Calu3 (cell line): ENCODE data around the gene GIPC1. TPM values are rescaled to one million over a fixed set of nuclear protein-coding genes. Genes with fewer than 3 reads are reported as not detected.
A peak's percentile ranks its signal among the peaks of the same experiment; 100 is the strongest.

ENCODE experiments used
- BruUV-seq: library from RNA; stranded (reverse); fragments of 400-500 nt; replicated peaks from 2 replicates; lab custom pipeline; 2021; lab: Mats Ljungman, UMichigan
- CTCF ChIA-PET: fragments of 300-600 bp; sonication (Branson Sonifier 250); formaldehyde crosslinking; loops from one replicate; lab custom pipeline; 2022; ENCODE audit warnings: antibody characterized with exemption; lab: Charles Lee
- DNase-seq: peaks from one replicate; pipeline ENCODE4 v3.0.0; 2022
- H3K27ac Mint-ChIP-seq: one replicate; pipeline ENCODE4 v1.8.0; 2022; ENCODE audit warnings: mixed read lengths; ENCODE audit not compliant: unreplicated experiment
- H3K27me3 Mint-ChIP-seq: one replicate; pipeline ENCODE4 v1.8.0; 2022; ENCODE audit warnings: mixed read lengths; ENCODE audit not compliant: unreplicated experiment
- H3K36me3 Mint-ChIP-seq: one replicate; pipeline ENCODE4 v1.8.0; 2022; ENCODE audit warnings: mild to moderate bottlenecking, moderate library complexity, mixed read lengths; ENCODE audit not compliant: insufficient read depth, unreplicated experiment
- H3K4me1 Mint-ChIP-seq: one replicate; pipeline ENCODE4 v1.8.0; 2022; ENCODE audit warnings: mild to moderate bottlenecking, low read depth, mixed read lengths; ENCODE audit not compliant: unreplicated experiment
- H3K4me3 Mint-ChIP-seq: one replicate; pipeline ENCODE4 v1.8.0; 2022; ENCODE audit warnings: mild to moderate bottlenecking, low read depth, moderate library complexity, mixed read lengths; ENCODE audit not compliant: unreplicated experiment
- H3K9me3 Mint-ChIP-seq: one replicate; pipeline ENCODE4 v1.8.0; 2022; ENCODE audit warnings: low read depth, mixed read lengths; ENCODE audit not compliant: unreplicated experiment
- CTCF ChIP-seq: fragments of 200-600 bp; IDR thresholded peaks from one replicate; pipeline ENCODE4 v1.8.0; 2022; ENCODE audit warnings: antibody characterized with exemption; ENCODE audit not compliant: unreplicated experiment
- intact Hi-C: fragments of 100-400 bp; cut with micrococcal nuclease; formaldehyde crosslinking; loops from one replicate; pipeline ENCODE4 v1.10.0; 2022; ENCODE audit not compliant: unreplicated experiment
- total RNA-seq: library from RNA; stranded (reverse); gene quantifications from 2 replicates; pipeline ENCODE4 v1.2.3, GENCODE V29; 2022

GIPC1 gene
- total RNA-seq, 1 experiment from 2014 or later = 139 TPM

DNA sequence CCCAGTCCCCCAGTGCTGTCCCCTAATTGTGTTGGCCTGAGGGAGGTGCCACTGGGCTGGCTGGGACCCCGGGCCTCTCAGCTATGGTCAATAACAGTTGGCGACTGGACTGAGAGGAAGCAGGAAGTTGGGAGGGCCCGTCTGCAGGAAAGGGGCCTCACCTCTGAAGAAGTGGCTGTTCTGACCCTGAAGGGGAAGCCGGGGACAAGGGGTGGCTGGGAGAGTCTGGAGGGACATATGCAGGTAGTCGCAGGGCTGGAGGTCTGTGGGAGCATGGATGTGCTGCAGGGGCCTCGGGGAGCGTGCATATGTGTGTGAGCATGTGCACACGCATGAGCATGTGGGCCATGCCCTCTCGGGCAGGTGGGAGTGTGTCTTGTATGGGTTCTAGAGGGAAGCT lies 56.9 kb downstream of the GIPC1 start:
- no peak overlapping the region for H3K27ac Mint-ChIP-seq
- no peak for TF ChIP-seq CTCF
- CTCF ChIA-PET = no interaction called here

GRCh38 chr19:14437578-14438140 lies 58.3 kb downstream of the GIPC1 start:
- Mint-ChIP-seq H3K4me3 (no peak overlapping the region), H3K9me3 (no peaks in the 10 kb centered on the region), H3K36me3 (peaks cover 31% of the 10 kb centered on the region), H3K4me1 (peaks cover 20% of the 10 kb centered on the region), H3K27ac (no peak overlapping the region), H3K27me3 (no peaks in the 10 kb centered on the region)
- BruUV-seq = no TSS peak
- intact Hi-C loops = no loop called here
- no peak for TF ChIP-seq CTCF
- CTCF ChIA-PET = no interaction called here
- DNase-seq = no peak

More for the DNA sequence above, 56.9 kb downstream of the GIPC1 start:
- no peak overlapping the region for H3K4me3 Mint-ChIP-seq
- DNase-seq = no peak
- no peaks in the 10 kb centered on the region for H3K27me3 Mint-ChIP-seq
- peaks cover 23% of the 10 kb centered on the region for H3K36me3 Mint-ChIP-seq
- no TSS peak for BruUV-seq
- H3K4me1 Mint-ChIP-seq = peaks cover 20% of the 10 kb centered on the region
- intact Hi-C loops = no loop called here
- no peaks in the 10 kb centered on the region for H3K9me3 Mint-ChIP-seq

GRCh38 chr19:14435320-14436050 lies 60.4 kb downstream of the GIPC1 start:
- Mint-ChIP-seq H3K36me3 (peaks cover 47% of the 10 kb centered on the region), H3K9me3 (no peaks in the 10 kb centered on the region), H3K4me3 (peak overlapping the region; percentile 71), H3K27ac (peak overlapping the region; percentile 84), H3K27me3 (peaks cover 9% of the 10 kb centered on the region), H3K4me1 (peaks cover 20% of the 10 kb centered on the region)
- no peak for DNase-seq
- no peak for TF ChIP-seq CTCF
- CTCF ChIA-PET = interaction anchor here (0.5 kb wide), 1 partner anchor 420 kb away, joined by 3 read pairs; no protein-coding TSS in a partner anchor
- intact Hi-C loops = no loop called here
- BruUV-seq = no TSS peak

- Mint-ChIP-seq H3K4me1 (peaks cover 20% of the 10 kb centered on the region), H3K36me3 (peaks cover 44% of the 10 kb centered on the region), H3K27me3 (peaks cover 12% of the 10 kb centered on the region), H3K27ac (peak overlapping the region; percentile 84), H3K9me3 (no peaks in the 10 kb centered on the region), H3K4me3 (peak overlapping the region; percentile 71)
- CTCF ChIA-PET = interaction anchor here (0.5 to 0.6 kb wide), 2 partner anchors 120 to 420 kb away, joined by 3 read pairs; no protein-coding TSS in a partner anchor
- intact Hi-C loops = no loop called here
- peak; percentile 78 for DNase-seq
- no TSS peak for BruUV-seq
- TF ChIP-seq CTCF = no peak
Measured at GRCh38 chr19:14434543-14435319, 61.2 kb downstream of the GIPC1 start.
